HEK293 (cell line): ENCODE data around the gene MARCHF3.

Source experiments
- CTCF ChIA-PET: fragments of 350-600 bp; formaldehyde crosslinking; extraction: SDS; loops from one replicate; lab custom pipeline; 2021; ENCODE audit warnings: antibody characterized with exemption; lab: Yijun Ruan, JAX
- POLR2A ChIA-PET: fragments of 300-600 bp; formaldehyde crosslinking; extraction: SDS; loops from one replicate; lab custom pipeline; 2020; ENCODE audit warnings: antibody characterized with exemption, inconsistent platforms; lab: Yijun Ruan, JAX
- H3K27ac ChIP-seq: fragments of 200-500 bp; sonication (Bioruptor generic); 2 replicates; pipeline ENCODE4 v1.5.1; 2014; ENCODE audit warnings: low read depth, low read length, control low read depth, inconsistent platforms; ENCODE audit errors: extremely low read depth
- H3K36me3 ChIP-seq, 2 experiments: fragments of 200-500 bp in 1 of 2; sonication (Bioruptor generic) in 1 of 2; 1 replicate in 1 of 2; 2 replicates in 1 of 2; pipeline ENCODE4 v1.5.1; 2014 to 2017; ENCODE audit warnings: inconsistent platforms in 2 of 2, low read length in 2 of 2; ENCODE audit not compliant: control insufficient read depth in 2 of 2, insufficient read depth in 1 of 2
- H3K4me1 ChIP-seq: fragments of 200-500 bp; sonication (Bioruptor generic); 2 replicates; pipeline ENCODE4 v1.5.1; 2014; ENCODE audit warnings: mild to moderate bottlenecking, low read length, inconsistent platforms; ENCODE audit not compliant: control insufficient read depth, insufficient read depth
- H3K4me3 ChIP-seq: 2 replicates; pipeline ENCODE4 v1.5.1; 2011; ENCODE audit warnings: low read depth, mild to moderate bottlenecking, control low read depth, low read length, moderate library complexity
- H3K9me3 ChIP-seq: fragments of 200-500 bp; sonication (Bioruptor generic); 2 replicates; pipeline ENCODE4 v1.5.1; 2014; ENCODE audit warnings: low read depth, low read length, inconsistent platforms; ENCODE audit not compliant: control insufficient read depth, insufficient read depth
- GLI4 ChIP-seq: fragments of 450-650 bp; formaldehyde crosslinking; IDR thresholded peaks from 2 replicates; pipeline ENCODE4 v1.5.1; 2016; ENCODE audit warnings: missing biosample characterization, missing genetic modification characterization
- MYNN ChIP-seq: fragments of 450-650 bp; formaldehyde crosslinking; IDR thresholded peaks from 2 replicates; pipeline ENCODE4 v1.5.1; 2016; ENCODE audit warnings: missing biosample characterization, missing genetic modification characterization, borderline replicate concordance
- OSR2 ChIP-seq: fragments of 450-650 bp; formaldehyde crosslinking; IDR thresholded peaks from 2 replicates; pipeline ENCODE4 v1.5.1; 2016; ENCODE audit warnings: missing biosample characterization, missing genetic modification characterization
- YY1 ChIP-seq: fragments of 450-650 bp; formaldehyde crosslinking; IDR thresholded peaks from 2 replicates; pipeline ENCODE4 v1.5.1; 2018; ENCODE audit warnings: missing biosample characterization, missing genetic modification characterization
- ZNF214 ChIP-seq: fragments of 450-650 bp; formaldehyde crosslinking; IDR thresholded peaks from 2 replicates; pipeline ENCODE4 v1.5.1; 2017; ENCODE audit warnings: missing biosample characterization, mild to moderate bottlenecking, missing genetic modification characterization, borderline replicate concordance
- ZNF292 ChIP-seq: fragments of 450-650 bp; formaldehyde crosslinking; IDR thresholded peaks from 2 replicates; pipeline ENCODE4 v1.5.1; 2016; ENCODE audit warnings: low read depth, missing biosample characterization, missing genetic modification characterization, borderline replicate concordance
- ZNF354C ChIP-seq: fragments of 450-650 bp; formaldehyde crosslinking; IDR thresholded peaks from 2 replicates; pipeline ENCODE4 v1.5.1; 2016; ENCODE audit warnings: missing biosample characterization, missing genetic modification characterization, low read depth, borderline replicate concordance
- ZNF391 ChIP-seq: fragments of 450-650 bp; formaldehyde crosslinking; IDR thresholded peaks from 2 replicates; pipeline ENCODE4 v1.5.1; 2016; ENCODE audit warnings: low read depth, missing biosample characterization, missing genetic modification characterization, borderline replicate concordance
- ZNF423 ChIP-seq: fragments of 450-650 bp; formaldehyde crosslinking; IDR thresholded peaks from 2 replicates; pipeline ENCODE4 v1.5.1; 2016; ENCODE audit warnings: missing biosample characterization, missing genetic modification characterization
- ZNF529 ChIP-seq: fragments of 450-650 bp; formaldehyde crosslinking; IDR thresholded peaks from 2 replicates; pipeline ENCODE4 v1.5.1; 2017; ENCODE audit warnings: missing genetic modification characterization, missing biosample characterization; ENCODE audit not compliant: insufficient replicate concordance
- ZNF596 ChIP-seq: fragments of 450-650 bp; IDR thresholded peaks from 2 replicates; pipeline ENCODE4 v1.5.0; 2018; ENCODE audit warnings: missing biosample characterization, mild to moderate bottlenecking, missing genetic modification characterization, moderate library complexity
- ZNF785 ChIP-seq: fragments of 450-650 bp; formaldehyde crosslinking; IDR thresholded peaks from 2 replicates; pipeline ENCODE4 v1.5.1; 2016; ENCODE audit warnings: missing biosample characterization, missing genetic modification characterization
- TF ChIP-seq, protein P1 (sequence below): fragments of 450-650 bp; formaldehyde crosslinking; IDR thresholded peaks from 2 replicates; pipeline ENCODE4 v1.5.1; 2017; ENCODE audit warnings: missing biosample characterization, missing genetic modification characterization
- TF ChIP-seq, protein P2 (sequence below): fragments of 450-650 bp; formaldehyde crosslinking; IDR thresholded peaks from 2 replicates; pipeline ENCODE4 v1.5.1; 2016; ENCODE audit warnings: missing biosample characterization, missing genetic modification characterization
- TF ChIP-seq, protein P3 (sequence below): fragments of 450-650 bp; formaldehyde crosslinking; IDR thresholded peaks from 2 replicates; pipeline ENCODE4 v1.5.1; 2016; ENCODE audit warnings: missing biosample characterization, missing genetic modification characterization, borderline replicate concordance
- TF ChIP-seq, protein P4 (sequence below): fragments of 450-650 bp; formaldehyde crosslinking; optimal IDR thresholded peaks from 2 replicates; pipeline ENCODE3; 2016; ENCODE audit warnings: missing biosample characterization, mild to moderate bottlenecking, missing genetic modification characterization
- TF ChIP-seq, protein P5 (sequence below): sonication (generic); formaldehyde crosslinking; IDR thresholded peaks from 2 replicates; pipeline ENCODE4 v1.8.1; 2022; ENCODE audit warnings: mild to moderate bottlenecking, moderate library complexity, missing genetic modification reagents

MARCHF3 gene

DNA sequence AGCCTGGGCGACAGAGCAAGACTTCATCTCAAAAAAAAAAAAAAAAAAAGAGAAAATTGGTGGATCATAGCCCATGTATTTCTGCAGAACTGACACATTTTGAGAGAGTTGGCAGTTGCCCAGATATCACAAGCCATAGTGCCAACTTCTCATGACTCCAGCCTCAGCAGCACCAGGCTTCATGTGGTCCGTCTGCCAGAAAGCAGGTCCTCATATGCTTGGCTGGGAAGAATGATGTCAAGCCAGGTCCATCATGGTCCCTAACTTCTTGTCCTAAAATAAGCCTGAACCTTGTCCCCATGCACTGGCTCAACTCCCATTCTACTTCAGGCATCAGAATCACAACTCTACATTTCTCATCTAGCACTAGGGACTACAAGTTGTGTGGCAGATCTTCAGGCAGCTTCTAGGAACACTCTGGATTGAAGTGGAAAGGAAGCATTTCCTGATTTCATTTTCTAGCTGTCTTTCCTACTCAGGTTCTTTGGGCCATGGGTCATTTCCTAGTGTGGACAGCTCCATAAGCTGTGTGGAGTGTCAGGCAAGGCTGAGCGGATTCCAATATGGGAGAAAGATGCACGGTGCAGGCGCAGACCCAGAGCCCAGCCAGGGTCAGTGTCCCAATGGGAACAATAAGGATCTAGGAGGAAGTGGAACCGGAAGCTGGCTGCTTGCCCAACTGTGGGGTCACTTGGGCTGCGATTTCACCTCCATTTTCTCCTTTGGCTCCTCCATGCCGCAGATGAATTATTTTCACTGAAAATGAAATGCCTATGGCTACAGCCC is 163.3 kb downstream of the MARCHF3 start (continued):
- TF ChIP-seq YY1 (tag by site-specific recombination) (no peak), ZNF354C (tag by site-specific recombination) (no peak), OSR2 (tag by site-specific recombination) (no peak), ZNF529 (tag by site-specific recombination) (no peak)
- TF ChIP-seq, protein P1, sequence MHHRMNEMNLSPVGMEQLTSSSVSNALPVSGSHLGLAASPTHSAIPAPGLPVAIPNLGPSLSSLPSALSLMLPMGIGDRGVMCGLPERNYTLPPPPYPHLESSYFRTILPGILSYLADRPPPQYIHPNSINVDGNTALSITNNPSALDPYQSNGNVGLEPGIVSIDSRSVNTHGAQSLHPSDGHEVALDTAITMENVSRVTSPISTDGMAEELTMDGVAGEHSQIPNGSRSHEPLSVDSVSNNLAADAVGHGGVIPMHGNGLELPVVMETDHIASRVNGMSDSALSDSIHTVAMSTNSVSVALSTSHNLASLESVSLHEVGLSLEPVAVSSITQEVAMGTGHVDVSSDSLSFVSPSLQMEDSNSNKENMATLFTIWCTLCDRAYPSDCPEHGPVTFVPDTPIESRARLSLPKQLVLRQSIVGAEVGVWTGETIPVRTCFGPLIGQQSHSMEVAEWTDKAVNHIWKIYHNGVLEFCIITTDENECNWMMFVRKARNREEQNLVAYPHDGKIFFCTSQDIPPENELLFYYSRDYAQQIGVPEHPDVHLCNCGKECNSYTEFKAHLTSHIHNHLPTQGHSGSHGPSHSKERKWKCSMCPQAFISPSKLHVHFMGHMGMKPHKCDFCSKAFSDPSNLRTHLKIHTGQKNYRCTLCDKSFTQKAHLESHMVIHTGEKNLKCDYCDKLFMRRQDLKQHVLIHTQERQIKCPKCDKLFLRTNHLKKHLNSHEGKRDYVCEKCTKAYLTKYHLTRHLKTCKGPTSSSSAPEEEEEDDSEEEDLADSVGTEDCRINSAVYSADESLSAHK: no peak

DNA sequence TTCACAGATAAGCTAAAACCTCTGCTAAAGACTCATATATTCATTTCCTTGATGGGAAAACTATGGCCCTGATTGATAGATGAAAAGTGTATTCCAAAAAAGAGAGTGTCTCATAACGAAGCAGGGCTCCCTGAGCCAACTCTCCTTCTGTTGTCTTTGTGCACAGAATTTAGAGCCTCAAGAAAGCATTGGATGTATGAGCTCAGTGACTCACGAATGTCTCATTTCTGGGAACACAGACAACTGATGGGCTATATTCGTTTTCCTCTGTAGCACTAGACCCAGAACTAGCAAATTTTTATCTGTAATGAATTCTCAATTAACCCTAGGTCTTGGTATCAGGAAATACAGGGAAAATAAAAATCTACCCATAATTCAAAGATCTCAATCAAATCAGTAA is 165.1 kb downstream of the MARCHF3 start:
- ChIA-PET POLR2A (no interaction called here), CTCF (interaction anchor here (0.6 to 1.1 kb wide), 2 partner anchors 208 to 788 kb away, joined by 3 to 5 read pairs; no protein-coding TSS in a partner anchor)
- H3K27ac ChIP-seq: no peak overlapping the region
- no peaks in the 10 kb centered on the region for H3K36me3 ChIP-seq
- H3K9me3 ChIP-seq: no peaks in the 10 kb centered on the region
- TF ChIP-seq ZNF596 (tag by site-specific recombination) (no peak), GLI4 (no peak), ZNF391 (tag by site-specific recombination) (no peak), ZNF785 (no peak), ZNF292 (tag by site-specific recombination) (no peak), MYNN (no peak), ZNF214 (no peak), ZNF423 (tag by site-specific recombination) (no peak)
- TF ChIP-seq, protein P2, sequence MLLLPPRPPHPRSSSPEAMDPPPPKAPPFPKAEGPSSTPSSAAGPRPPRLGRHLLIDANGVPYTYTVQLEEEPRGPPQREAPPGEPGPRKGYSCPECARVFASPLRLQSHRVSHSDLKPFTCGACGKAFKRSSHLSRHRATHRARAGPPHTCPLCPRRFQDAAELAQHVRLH (tag by site-specific recombination): no peak
- TF ChIP-seq, protein P3, sequence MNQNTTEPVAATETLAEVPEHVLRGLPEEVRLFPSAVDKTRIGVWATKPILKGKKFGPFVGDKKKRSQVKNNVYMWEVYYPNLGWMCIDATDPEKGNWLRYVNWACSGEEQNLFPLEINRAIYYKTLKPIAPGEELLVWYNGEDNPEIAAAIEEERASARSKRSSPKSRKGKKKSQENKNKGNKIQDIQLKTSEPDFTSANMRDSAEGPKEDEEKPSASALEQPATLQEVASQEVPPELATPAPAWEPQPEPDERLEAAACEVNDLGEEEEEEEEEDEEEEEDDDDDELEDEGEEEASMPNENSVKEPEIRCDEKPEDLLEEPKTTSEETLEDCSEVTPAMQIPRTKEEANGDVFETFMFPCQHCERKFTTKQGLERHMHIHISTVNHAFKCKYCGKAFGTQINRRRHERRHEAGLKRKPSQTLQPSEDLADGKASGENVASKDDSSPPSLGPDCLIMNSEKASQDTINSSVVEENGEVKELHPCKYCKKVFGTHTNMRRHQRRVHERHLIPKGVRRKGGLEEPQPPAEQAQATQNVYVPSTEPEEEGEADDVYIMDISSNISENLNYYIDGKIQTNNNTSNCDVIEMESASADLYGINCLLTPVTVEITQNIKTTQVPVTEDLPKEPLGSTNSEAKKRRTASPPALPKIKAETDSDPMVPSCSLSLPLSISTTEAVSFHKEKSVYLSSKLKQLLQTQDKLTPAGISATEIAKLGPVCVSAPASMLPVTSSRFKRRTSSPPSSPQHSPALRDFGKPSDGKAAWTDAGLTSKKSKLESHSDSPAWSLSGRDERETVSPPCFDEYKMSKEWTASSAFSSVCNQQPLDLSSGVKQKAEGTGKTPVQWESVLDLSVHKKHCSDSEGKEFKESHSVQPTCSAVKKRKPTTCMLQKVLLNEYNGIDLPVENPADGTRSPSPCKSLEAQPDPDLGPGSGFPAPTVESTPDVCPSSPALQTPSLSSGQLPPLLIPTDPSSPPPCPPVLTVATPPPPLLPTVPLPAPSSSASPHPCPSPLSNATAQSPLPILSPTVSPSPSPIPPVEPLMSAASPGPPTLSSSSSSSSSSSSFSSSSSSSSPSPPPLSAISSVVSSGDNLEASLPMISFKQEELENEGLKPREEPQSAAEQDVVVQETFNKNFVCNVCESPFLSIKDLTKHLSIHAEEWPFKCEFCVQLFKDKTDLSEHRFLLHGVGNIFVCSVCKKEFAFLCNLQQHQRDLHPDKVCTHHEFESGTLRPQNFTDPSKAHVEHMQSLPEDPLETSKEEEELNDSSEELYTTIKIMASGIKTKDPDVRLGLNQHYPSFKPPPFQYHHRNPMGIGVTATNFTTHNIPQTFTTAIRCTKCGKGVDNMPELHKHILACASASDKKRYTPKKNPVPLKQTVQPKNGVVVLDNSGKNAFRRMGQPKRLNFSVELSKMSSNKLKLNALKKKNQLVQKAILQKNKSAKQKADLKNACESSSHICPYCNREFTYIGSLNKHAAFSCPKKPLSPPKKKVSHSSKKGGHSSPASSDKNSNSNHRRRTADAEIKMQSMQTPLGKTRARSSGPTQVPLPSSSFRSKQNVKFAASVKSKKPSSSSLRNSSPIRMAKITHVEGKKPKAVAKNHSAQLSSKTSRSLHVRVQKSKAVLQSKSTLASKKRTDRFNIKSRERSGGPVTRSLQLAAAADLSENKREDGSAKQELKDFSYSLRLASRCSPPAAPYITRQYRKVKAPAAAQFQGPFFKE (tag by site-specific recombination): no peak
- TF ChIP-seq, protein P4, sequence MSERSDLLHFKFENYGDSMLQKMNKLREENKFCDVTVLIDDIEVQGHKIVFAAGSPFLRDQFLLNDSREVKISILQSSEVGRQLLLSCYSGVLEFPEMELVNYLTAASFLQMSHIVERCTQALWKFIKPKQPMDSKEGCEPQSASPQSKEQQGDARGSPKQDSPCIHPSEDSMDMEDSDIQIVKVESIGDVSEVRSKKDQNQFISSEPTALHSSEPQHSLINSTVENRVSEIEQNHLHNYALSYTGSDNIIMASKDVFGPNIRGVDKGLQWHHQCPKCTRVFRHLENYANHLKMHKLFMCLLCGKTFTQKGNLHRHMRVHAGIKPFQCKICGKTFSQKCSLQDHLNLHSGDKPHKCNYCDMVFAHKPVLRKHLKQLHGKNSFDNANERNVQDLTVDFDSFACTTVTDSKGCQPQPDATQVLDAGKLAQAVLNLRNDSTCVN (tag by site-specific recombination): no peak
- TF ChIP-seq, protein P5, sequence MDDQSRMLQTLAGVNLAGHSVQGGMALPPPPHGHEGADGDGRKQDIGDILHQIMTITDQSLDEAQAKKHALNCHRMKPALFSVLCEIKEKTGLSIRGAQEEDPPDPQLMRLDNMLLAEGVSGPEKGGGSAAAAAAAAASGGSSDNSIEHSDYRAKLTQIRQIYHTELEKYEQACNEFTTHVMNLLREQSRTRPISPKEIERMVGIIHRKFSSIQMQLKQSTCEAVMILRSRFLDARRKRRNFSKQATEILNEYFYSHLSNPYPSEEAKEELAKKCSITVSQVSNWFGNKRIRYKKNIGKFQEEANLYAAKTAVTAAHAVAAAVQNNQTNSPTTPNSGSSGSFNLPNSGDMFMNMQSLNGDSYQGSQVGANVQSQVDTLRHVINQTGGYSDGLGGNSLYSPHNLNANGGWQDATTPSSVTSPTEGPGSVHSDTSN (CRISPR knock-in tag): no peak
- no peaks in the 10 kb centered on the region for H3K4me1 ChIP-seq
- no peak overlapping the region for H3K4me3 ChIP-seq
